Epithelial cell of esophagus (primary cell): Measurements from ENCODE around the gene H2BK1.

ENCODE experiments used
- DNase-seq: peaks from one replicate; pipeline ENCODE4 v3.0.0; 2010; ENCODE audit warnings: low read depth
- H3K4me3 ChIP-seq: 2 replicates; pipeline ENCODE4 v1.5.1; 2011; ENCODE audit warnings: mild to moderate bottlenecking, low read length, control low read depth
- CTCF ChIP-seq: IDR thresholded peaks from 2 replicates; pipeline ENCODE4 v1.5.1; 2011; ENCODE audit warnings: low read depth, mild to moderate bottlenecking, low read length, control low read depth, inconsistent platforms; ENCODE audit not compliant: insufficient read depth; ENCODE audit errors: missing control alignments

H2BK1 gene

DNA sequence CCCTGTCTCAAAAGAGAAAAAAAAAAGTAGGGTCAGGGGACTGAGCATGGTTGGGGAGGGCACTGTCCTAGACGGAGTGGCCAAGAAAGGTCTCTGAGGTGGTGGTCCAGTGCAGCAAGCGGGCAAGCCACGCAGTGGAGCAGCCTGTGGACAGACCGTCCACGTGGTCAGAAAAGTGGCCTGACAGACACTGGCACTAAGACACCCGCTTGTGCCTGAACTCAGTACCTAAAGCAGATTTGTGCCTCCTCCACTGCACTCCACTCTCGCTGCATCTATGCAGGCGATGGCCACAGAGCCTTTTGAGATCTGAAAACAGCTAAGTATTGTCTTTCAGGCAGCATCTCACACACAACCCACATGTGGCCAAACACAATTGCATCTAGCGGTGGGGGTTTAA lies 32.1 kb downstream of the H2BK1 start:
- no peak for TF ChIP-seq CTCF
- no peak overlapping the region for H3K4me3 ChIP-seq
- no peak for DNase-seq

- H3K4me3 ChIP-seq = no peak overlapping the region
- TF ChIP-seq CTCF = no peak
- no peak for DNase-seq
Observed at GRCh38 chr7:151177310-151177709, 33.0 kb downstream of the H2BK1 start.

DNA sequence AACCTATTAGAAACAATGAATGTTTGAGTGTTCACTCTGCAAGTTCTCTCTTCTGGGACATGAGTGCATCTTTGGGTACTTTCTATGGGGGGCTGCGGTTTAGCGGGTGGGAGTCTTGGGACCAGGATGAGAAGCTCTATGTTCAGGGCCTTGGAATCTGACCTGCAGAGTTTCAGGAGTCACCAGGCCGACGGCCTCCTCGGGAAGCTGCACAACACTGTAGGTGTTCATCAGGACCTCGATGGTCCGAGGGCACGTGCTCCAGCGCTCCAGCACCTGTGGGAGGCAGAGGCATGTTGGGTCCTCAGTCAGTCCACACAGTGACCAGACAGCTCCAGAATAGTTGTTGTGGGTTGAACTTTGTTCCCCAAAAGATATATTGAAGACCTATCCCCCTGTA lies 33.9 kb downstream of the H2BK1 start:
- DNase-seq = no peak
- TF ChIP-seq CTCF = no peak
- no peak overlapping the region for H3K4me3 ChIP-seq

DNA sequence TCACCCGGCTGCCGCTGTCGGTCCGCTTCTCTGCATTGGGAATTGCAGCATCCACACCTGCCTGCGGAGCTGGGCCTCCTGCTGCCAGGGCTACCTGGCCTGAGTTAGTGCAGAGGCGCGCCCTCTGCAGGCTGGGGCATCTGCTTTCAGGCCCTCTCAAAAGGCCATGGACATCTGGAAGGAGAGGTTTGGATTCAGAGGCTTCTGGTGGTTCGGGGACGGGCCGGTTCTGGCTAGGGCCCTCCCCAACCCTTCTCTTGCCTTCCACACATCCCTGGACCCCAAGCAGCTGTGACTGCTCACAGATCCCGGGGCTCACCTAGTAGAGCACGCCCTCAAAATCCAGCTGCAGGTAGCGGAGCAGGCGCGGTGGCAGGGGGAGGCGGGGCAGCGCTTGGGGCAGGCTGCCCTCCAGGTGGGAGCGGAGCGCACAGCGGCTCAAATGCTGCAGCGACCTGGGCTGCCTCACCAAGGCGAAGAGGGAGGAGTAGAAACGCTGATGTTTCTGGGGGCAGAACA lies 34.4 kb downstream of the H2BK1 start:
- H3K4me3 ChIP-seq = no peak overlapping the region
- no peak for TF ChIP-seq CTCF
- DNase-seq = no peak

DNA sequence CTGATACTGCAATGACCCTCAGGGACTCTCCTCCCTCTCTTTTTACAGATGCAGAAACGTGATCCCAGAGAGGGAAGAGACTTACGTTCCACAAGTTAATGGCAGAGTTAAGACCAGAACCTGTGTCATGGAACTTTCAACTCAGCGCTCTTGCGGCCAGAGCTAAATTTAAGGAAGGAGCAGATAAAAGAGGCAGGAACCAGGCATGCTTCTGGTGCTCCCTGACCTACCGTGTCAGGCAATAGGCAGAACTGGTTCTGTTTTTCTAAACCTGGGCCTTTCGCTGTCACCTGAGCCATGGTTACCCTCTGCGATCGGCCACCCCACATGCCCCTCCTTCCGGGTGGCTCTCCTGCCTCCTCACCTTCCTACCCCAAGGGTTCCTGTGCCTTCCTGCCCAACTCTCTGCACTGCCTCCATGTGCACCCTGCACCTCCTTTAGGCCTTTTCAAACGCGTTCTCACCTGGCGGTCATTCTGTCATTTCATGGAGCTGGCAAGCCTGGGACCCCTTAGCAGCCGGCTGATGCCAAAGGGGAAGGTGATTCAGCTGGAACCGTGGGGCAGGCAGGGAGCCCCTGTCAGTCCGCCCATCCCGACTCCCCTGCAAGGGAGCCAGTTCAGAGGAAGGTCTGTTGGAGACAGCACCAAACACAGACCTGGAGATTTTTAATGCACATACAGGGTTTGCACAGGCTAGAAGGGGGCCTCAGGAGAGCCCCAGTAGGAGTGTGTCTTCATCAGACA lies 35.1 kb downstream of the H2BK1 start:
- H3K4me3 ChIP-seq = no peak overlapping the region
- no peak for TF ChIP-seq CTCF
- no peak for DNase-seq

- no peak for DNase-seq
- no peak overlapping the region for H3K4me3 ChIP-seq
- no peak for TF ChIP-seq CTCF
Observed at GRCh38 chr7:151174246-151175046, 35.8 kb downstream of the H2BK1 start.
